ENCODE measurements around the gene GBP2.

The GBP2 gene

DNA sequence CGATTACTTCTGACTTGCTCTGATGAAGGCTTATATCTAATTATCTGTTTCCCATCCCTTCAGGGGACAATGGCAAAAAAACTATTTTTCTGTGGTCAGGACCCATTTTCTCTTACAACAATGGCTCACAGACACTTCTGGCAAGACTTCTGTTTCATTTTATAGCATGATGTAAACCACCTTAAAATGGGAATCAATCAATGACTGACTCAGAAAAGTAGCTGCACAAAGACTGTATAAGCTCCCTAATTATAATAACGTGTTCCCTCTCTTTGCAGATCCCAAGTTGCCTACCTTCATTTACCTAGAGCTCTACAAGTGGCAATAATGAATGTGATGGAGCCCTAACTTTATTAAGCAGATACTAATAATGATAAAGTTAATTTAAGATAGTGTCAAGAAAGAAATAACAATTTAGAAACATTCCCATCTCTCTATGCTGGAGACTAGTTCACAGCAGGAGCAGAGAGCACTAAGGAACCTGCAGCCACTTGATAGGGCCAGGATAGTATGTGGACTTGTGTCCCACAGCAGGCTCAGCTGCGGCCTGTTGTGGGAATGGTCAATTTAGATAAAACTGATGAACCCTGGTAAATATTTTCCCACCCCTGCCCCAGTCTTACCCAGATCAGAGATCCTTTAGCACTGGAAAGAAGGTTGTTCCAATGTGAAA, 538 bp downstream of the GBP2 start:
- no peak overlapping the region for H3K27ac ChIP-seq
- TF ChIP-seq, protein P1, sequence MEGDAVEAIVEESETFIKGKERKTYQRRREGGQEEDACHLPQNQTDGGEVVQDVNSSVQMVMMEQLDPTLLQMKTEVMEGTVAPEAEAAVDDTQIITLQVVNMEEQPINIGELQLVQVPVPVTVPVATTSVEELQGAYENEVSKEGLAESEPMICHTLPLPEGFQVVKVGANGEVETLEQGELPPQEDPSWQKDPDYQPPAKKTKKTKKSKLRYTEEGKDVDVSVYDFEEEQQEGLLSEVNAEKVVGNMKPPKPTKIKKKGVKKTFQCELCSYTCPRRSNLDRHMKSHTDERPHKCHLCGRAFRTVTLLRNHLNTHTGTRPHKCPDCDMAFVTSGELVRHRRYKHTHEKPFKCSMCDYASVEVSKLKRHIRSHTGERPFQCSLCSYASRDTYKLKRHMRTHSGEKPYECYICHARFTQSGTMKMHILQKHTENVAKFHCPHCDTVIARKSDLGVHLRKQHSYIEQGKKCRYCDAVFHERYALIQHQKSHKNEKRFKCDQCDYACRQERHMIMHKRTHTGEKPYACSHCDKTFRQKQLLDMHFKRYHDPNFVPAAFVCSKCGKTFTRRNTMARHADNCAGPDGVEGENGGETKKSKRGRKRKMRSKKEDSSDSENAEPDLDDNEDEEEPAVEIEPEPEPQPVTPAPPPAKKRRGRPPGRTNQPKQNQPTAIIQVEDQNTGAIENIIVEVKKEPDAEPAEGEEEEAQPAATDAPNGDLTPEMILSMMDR (conservative IDR thresholded peaks at IDR 0.05): no peak

DNA sequence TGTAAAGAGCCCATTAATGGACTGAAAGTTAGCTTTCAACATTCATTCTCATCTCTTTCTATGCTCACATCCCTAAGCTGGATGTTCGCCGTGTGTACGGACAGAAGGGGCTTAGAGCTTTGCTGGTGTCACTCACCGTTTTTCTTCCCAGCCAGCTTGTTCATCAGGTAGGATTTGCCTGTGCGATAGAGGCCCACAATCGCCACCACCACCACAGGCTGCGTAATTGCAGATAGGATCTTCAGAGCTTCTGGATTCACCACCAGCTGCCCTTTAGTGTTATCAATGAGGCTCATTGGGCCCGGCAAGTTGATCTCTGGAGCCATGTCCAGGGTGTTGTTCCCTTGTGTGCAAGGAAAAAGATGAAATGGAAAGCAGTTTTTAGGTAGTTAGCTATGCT, 4.3 kb downstream of the GBP2 start:
- TF ChIP-seq, protein P1 (conservative IDR thresholded peaks at IDR 0.05): no peak
- H3K27ac ChIP-seq: no peak overlapping the region

DNA sequence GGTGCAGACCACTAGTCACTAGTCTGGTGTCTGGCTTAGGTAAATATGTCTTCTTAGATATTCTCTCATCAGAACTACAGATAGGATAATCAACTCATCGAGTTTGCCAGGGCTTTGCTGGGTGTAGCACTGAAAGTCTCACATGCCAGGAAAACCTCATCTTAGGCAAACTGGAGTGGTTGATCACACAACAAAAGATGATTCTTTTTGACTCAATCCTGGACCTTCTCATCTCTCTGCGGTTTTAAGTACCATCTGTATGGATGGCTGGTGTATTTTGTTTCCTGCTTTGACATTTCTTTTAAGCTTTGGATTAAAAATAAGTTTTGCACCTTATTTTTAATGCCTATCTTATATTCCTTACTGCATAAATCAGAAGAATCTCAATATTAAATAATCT, 11.3 kb downstream of the GBP2 start:
- H3K27ac ChIP-seq: no peak overlapping the region
- TF ChIP-seq, protein P1 (conservative IDR thresholded peaks at IDR 0.05): no peak

DNA sequence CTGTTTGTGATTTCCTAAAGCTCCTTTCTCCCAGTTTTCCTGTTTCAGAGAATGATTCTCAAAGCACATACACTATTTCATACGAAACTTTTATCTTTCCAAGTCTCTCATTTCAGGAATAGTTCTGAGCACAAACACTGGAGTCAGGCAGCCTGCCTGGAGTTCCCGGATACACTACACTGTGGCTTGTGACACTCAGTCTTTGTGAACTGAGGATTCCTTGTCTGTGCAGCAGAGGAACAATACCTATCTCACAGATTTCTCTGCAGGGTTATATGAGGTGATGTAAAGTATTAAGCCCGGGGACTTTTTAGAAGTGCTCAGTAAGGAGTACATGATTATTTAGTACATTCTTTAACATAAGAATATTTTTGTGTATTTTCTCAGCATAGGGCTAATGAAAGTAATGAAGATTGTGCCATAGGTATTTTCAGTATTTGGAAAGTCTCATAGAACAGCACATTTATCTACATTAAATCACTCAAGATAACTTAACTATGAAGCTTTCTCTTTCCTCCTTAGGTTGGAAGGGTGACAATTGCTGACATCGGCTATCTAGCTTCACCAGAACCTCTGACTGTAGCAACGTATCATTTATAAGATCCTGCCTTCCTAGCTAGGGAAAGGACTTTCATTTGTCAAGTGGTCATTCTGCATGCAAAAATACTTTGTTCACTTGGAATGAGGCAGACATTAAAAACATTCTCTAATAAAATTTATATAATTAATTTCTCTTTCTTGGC, 12.9 kb downstream of the GBP2 start:
- no peak overlapping the region for H3K27ac ChIP-seq
- TF ChIP-seq, protein P1 (conservative IDR thresholded peaks at IDR 0.05): no peak

DNA sequence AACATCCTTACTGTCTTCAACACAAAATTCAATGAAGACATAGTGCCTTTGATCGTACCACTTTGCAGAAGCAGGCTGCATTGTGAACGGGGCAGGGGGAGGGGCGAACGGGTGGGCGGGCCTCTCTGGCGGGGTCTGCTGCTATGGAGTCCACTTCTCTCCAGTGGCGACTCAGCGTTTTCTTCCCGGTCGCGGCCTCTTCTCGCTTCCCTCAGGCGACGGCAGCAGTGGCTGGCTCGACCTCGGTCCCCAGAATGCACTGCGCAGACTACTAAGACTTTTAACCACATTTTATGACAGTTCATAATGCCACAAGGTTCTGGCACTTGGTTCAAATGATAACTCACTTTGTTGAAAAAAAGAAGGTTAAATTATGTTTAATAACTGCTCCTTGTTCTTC, 21.2 kb downstream of the GBP2 start:
- no peak overlapping the region for H3K27ac ChIP-seq
- TF ChIP-seq, protein P1 (conservative IDR thresholded peaks at IDR 0.05): no peak

DNA sequence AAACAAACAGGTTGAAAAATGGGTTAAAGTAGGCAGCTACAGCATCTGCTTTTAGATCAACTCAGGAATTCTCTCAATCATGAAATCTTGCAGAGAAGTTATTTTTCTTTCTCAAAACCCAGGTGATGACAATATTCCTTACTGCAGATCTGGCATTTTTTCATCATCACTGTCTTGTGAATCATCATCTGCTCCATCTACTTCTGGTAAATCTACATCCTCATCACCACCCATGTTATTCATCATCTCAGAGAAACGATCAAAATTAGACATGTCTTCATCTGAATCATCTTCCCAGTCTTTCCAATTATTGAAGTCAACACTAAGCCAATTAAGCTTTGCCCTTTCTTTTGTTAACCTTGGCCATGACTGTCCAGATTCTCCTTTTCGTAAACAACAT, 21.8 kb downstream of the GBP2 start:
- no peak overlapping the region for H3K27ac ChIP-seq
- TF ChIP-seq, protein P1 (conservative IDR thresholded peaks at IDR 0.05): no peak

DNA sequence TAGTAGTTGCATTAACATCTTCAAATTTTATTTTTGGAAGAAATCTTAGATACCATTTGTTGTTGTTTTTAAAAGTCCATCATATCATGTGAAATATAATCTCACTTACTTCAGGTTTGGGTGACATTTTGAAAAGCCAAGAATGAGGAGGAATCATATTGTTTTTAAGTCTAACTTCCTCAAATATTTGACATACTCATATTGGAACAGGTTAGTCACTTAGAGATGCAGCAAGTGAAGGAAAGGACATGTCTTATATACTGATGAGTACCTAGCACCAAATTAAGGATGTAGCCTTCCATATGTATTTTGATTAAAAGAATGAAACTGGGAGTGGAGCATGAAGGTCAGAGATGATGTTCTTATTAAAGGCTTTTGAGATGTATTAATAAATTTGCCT, 23.9 kb downstream of the GBP2 start:
- H3K27ac ChIP-seq: no peak overlapping the region
- TF ChIP-seq, protein P1 (conservative IDR thresholded peaks at IDR 0.05): no peak
